SU-DHL-6 (cell line): ENCODE data around the gene CNTRL.

Experiments used
- CTCF ChIP-seq: fragments of 200-600 bp; sonication (generic); IDR thresholded peaks from one replicate; pipeline ENCODE4 v1.5.1; 2017; ENCODE audit warnings: antibody characterized with exemption, mild to moderate bottlenecking, low read length, moderate library complexity; ENCODE audit not compliant: insufficient read depth, poor library complexity, severe bottlenecking
- EZH2phosphoT487 ChIP-seq: fragments of 200-600 bp; sonication (generic), shearing (Covaris generic); conservative IDR thresholded peaks from 2 replicates; pipeline ENCODE4 v1.6.1; 2018; ENCODE audit warnings: mild to moderate bottlenecking, antibody characterized with exemption, low read length, moderate library complexity, mixed read lengths

GRCh38 chr9:121225240-121225639 lies 150.5 kb downstream of the CNTRL start:
- TF ChIP-seq CTCF (no peak), EZH2phosphoT487 (no peak)
